IgD-negative memory B cell (primary cell): ENCODE results near the gene SNRPN. TPM values are rescaled to one million over a fixed set of nuclear protein-coding genes. Genes with fewer than 3 reads are reported as not detected.

Source experiments
- H3K27ac Mint-ChIP-seq, 3 donors: one replicate each; pipeline ENCODE4 v1.8.0; 2020 to 2022; ENCODE audit warnings: mild to moderate bottlenecking in 3 of 3, mixed read lengths in 3 of 3, moderate library complexity in 1 of 3
- H3K27me3 Mint-ChIP-seq: one replicate; pipeline ENCODE4 v1.8.0; 2021; ENCODE audit warnings: mixed read lengths
- H3K36me3 Mint-ChIP-seq: one replicate; pipeline ENCODE4 v1.8.0; 2020; ENCODE audit warnings: mild to moderate bottlenecking, mixed read lengths
- H3K4me1 Mint-ChIP-seq, 3 donors: one replicate each; pipeline ENCODE4 v1.8.0; 2020 to 2022; ENCODE audit warnings: mixed read lengths in 3 of 3, mild to moderate bottlenecking in 1 of 3
- H3K4me3 Mint-ChIP-seq, 4 donors: one replicate each; pipeline ENCODE4 v1.8.0; 2020 to 2022; ENCODE audit warnings: mild to moderate bottlenecking in 4 of 4, mixed read lengths in 4 of 4, moderate library complexity in 3 of 4
- H3K9me3 Mint-ChIP-seq, 3 donors: one replicate each; pipeline ENCODE4 v1.8.0; 2020 to 2021; ENCODE audit warnings: mixed read lengths in 3 of 3, mild to moderate bottlenecking in 1 of 3
- polyA plus RNA-seq: library from polyadenylated mRNA; unstranded; fragments of 300-500 nt; fragmentation: Illumina TruSeq; gene quantifications from one replicate; pipeline ENCODE4 v1.2.3, GENCODE V29; 2021

Gene SNRPN
- polyA plus RNA-seq, 1 donor from 2014 or later: 271 TPM

- Mint-ChIP-seq H3K36me3 (peaks cover 26% of the 10 kb centered on the region), H3K9me3 (peaks cover 15 to 57% (median 27%) of the 10 kb centered on the region in 3 donors), H3K27me3 (no peaks in the 10 kb centered on the region), H3K4me3 (no peak overlapping the region), H3K27ac (no peak overlapping the region), H3K4me1 (no peaks in the 10 kb centered on the region)
Observed at GRCh38 chr15:25022233-25022632, 67.4 kb downstream of the SNRPN start.

Other genes starting within 250 kb of the SNRPN start
- gene SNURF, start within 50 bp of the SNRPN start, polyA plus RNA-seq: 15.7 TPM